ENCODE data around the gene SIDT2.
"Not testable (repeated sequence)": the region's sequence is repeated elsewhere in the genome, so short reads cannot be mapped to it uniquely, and the experiment has no call there.

The SIDT2 gene

DNA sequence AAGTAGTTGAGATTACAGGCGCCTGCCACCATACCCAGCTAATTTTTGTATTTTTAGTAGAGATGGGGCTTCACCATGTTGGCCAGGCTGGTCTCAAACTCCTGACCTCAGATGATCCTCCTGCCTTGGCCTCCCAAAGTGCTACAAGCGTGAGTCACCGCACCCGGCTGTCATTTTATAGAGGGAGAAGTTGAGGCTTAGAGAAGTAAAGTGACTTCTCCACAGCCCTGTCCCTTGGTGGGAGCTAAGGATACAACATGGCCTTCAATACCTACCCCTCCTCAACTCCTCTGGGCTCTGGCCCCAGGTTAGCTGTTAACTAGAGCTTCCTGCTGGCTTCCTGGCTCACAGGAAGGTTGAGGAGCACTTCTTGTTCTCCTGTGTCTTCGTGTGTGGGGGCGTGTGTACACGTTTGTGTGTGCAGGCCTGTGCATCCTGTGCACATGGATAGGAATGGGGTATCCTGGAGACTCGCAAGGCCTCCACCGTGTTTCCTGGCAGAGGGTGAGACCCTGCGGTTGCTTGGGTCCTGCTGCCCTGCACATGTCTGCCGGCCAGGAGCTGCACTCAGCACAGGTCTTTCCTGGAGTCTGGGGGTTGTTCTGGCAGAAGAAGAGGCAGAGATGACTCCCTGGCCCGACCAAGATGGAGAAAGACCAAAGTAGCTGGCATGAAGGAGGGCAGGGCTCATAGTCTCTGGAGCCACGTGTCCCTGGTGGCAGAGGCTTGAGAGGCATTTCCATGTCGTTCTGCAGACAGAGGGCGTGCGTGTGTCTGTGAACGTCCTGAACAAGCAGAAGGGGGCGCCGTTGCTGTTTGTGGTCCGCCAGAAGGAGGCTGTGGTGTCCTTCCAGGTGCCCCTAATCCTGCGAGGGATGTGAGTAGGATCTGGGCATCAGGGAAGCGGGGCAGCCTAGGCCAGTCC lies 2.4 kb downstream of the SIDT2 start:
- peak; percentile 79 for DNase-seq (ENCODE audit: low spot score)
- Histone ChIP-seq H3K4me3 (peak overlapping the region; percentile 32), H3K27ac (peak overlapping the region in 1 of 2 donors; percentile 47)
- TF ChIP-seq, protein P1, sequence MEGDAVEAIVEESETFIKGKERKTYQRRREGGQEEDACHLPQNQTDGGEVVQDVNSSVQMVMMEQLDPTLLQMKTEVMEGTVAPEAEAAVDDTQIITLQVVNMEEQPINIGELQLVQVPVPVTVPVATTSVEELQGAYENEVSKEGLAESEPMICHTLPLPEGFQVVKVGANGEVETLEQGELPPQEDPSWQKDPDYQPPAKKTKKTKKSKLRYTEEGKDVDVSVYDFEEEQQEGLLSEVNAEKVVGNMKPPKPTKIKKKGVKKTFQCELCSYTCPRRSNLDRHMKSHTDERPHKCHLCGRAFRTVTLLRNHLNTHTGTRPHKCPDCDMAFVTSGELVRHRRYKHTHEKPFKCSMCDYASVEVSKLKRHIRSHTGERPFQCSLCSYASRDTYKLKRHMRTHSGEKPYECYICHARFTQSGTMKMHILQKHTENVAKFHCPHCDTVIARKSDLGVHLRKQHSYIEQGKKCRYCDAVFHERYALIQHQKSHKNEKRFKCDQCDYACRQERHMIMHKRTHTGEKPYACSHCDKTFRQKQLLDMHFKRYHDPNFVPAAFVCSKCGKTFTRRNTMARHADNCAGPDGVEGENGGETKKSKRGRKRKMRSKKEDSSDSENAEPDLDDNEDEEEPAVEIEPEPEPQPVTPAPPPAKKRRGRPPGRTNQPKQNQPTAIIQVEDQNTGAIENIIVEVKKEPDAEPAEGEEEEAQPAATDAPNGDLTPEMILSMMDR (IDR thresholded peaks at IDR 0.05) = peak; percentile 37

DNA sequence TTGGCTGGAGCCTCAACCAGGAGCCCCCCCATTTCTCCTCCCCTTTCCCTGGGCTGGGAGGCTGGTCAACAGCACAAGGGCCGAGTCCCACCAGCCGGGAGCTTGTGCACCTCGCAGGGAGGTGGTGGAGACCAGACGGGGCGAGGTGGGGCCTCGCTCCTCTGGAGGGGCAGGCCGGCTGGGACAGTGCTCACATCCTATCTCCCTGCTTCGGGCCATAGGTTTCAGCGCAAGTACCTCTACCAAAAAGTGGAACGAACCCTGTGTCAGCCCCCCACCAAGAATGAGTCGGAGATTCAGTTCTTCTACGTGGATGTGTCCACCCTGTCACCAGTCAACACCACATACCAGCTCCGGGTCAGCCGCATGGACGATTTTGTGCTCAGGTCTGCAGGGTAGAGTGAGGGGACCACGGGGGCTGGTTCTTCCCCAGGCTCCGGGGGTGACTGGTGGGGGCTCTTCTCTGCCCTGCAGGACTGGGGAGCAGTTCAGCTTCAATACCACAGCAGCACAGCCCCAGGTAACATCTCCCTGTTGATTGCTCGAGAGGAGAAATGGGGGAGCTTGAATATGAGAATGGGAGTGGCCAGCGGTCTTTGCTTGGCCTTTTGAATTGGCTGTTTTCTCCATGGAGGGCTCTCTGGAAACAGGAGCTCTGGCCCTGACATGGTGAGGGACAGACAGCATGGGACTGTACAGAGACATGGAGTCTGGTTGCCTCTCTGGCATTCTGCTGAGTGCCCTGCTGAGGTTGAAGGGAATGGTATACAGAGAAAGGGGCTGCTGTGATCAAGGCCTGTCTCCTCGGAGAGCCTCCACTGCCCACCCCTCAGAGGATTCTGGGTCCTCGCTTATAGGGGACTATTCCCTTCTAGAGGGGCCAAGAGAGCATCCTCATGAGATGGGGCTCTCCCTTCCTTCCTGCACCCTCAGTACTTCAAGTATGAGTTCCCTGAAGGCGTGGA lies 3.3 kb downstream of the SIDT2 start:
- peak overlapping the region; percentile 32 for H3K4me3 ChIP-seq
- H3K27ac ChIP-seq = peak overlapping the region in 1 of 2 donors; percentile 47
- TF ChIP-seq, protein P1 (IDR thresholded peaks at IDR 0.05) = no peak
- peak; percentile 74 for DNase-seq (ENCODE audit: low spot score)

DNA sequence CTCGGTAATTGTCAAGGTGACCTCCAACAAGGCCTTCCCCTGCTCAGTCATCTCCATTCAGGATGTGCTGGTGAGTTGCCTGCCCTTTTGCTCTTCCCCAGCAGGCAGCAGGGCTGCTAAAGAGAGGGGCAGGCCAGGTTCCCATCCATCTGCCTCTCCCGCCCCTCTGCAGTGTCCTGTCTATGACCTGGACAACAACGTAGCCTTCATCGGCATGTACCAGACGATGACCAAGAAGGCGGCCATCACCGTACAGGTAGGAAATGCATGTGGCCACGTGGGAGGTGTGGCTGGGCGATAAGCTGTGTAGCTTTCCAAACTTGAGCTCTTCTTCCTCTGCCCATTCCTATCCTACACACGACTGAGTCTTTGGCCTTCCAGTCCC lies 4.0 kb downstream of the SIDT2 start:
- H3K4me3 ChIP-seq = no peak overlapping the region
- TF ChIP-seq, protein P1 (IDR thresholded peaks at IDR 0.05) = no peak
- no peak for DNase-seq (ENCODE audit: low spot score)
- no peak overlapping the region for H3K27ac ChIP-seq

DNA sequence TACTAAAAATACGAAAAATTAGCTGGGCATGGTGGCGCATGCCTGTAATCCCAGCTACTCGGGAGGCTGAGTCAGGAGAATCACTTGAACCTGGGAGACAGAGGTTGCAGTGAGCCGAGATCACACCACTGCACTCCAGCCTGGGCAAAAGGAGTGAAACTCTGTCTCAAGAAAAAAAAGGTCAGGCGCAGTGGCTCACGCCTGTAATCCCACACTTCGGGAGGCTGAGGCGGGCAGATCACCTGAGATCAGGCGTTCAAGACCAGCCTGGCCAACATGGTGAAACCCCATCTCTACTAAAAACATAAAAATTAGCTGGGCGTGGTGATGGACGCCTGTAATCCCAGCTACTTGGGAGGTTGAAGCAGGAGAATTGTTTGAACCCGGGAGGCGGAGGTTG lies 4.6 kb downstream of the SIDT2 start:
- H3K4me3 ChIP-seq, H3K27ac ChIP-seq: not testable (repeated sequence)
- DNase-seq (ENCODE audit: low spot score) = peak; percentile 17

DNA sequence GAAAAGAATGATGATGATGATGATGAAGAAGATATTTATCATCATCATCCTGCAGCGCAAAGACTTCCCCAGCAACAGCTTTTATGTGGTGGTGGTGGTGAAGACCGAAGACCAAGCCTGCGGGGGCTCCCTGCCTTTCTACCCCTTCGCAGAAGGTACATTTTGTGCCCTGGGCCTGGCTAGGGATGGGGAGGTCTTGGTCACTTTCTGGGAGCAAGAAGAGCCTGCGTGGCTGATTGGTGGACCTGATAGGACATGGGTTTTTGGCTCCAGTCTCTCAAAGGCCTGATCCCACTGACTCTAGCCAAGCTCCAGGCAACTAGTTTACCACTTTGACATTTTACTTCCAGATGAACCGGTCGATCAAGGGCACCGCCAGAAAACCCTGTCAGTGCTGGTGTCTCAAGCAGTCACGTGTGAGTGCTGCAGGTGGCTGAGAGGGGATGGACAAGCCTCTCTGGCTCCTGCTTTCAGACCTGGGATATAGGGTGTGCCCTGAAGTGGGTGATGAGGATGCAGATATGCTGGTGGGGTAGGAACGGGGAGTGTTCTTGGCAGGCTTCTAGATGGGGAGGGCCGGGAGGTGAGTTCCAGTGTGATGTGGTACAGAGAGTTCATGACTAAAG lies 5.3 kb downstream of the SIDT2 start:
- Histone ChIP-seq H3K27ac (no peak overlapping the region), H3K4me3 (no peak overlapping the region)
- DNase-seq (ENCODE audit: low spot score) = peak; percentile 63
- TF ChIP-seq, protein P1 (IDR thresholded peaks at IDR 0.05) = no peak

DNA sequence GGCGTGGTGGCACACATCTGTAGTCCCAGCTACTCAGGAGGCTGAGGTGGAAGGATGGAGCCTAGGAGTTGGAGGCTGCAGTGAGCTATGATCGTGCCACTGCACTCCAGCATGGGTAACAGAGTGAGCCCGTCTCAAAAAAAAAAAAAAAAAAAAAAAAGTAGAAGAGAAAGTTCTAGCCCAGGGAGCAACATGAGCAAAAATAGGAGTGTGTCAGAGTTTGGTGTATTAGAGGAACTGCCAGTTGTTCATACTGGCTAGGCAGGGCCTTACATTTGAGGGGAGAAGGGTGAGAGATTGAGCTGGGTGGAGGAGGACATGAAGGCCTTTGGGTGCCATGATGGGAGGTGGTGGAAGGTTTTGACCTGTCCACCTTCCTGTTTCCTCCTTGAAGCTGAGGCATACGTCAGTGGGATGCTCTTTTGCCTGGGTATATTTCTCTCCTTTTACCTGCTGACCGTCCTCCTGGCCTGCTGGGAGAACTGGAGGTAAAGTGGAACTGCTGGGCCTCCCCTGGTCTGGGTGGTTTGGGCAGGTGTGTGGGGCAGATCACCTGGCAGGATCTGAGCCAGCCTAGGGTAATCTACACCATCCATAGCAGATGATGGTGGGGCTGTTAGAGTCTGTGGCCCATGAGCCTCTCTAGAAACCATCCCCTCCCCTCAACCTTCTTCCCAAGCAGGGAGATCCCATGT lies 7.3 kb downstream of the SIDT2 start:
- H3K27ac ChIP-seq = peak overlapping the region in 1 of 2 donors; percentile 63
- no peak overlapping the region for H3K4me3 ChIP-seq
- TF ChIP-seq, protein P1 (IDR thresholded peaks at IDR 0.05) = no peak
- DNase-seq (ENCODE audit: low spot score) = peak; percentile 31

Measured in coronary artery (tissue), 2 donors.